ENCODE results near the gene GID4.

DNA sequence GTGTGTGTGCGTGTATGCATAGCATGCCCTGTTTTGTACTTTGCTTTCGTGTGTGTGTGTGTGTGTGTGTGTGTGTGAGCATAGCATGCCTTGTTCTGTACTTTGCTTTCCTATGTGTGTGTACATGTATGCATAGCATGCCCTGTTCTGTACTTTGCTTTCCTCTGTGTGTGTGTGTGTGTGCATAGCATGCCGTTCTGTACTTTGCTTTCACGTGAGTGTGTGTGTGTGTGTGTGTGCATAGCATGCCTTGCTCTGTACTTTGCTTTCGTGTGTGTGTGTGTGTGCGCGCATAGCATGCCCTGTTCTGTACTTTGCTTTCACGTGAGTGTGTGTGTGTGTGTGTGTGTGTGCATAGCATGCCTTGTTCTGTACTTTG, 39.2 kb upstream of the GID4 start:
- TF ChIP-seq SUZ12 (IDR thresholded peaks at IDR 0.05) = no peak
- TF ChIP-seq TARDBP (IDR thresholded peaks at IDR 0.05) = no peak
- no peak for TF ChIP-seq ZNF384 (IDR thresholded peaks at IDR 0.05)
- no peak for TF ChIP-seq PKNOX1 (IDR thresholded peaks at IDR 0.05)
- no peak for TF ChIP-seq FOXM1 (IDR thresholded peaks at IDR 0.05; ENCODE audit: borderline replicate concordance)
- TF ChIP-seq FOXK2 (IDR thresholded peaks at IDR 0.05) = no peak
- TF ChIP-seq CTBP1 (IDR thresholded peaks at IDR 0.05; ENCODE audit: borderline replicate concordance) = no peak
- no peak for TF ChIP-seq SP1 (IDR thresholded peaks at IDR 0.05)
- no peak for TF ChIP-seq L3MBTL2 (conservative IDR thresholded peaks at IDR 0.05)
- no peak for TF ChIP-seq BHLHE40 (IDR thresholded peaks at IDR 0.05; ENCODE audit: borderline replicate concordance)
- TF ChIP-seq HDGF (IDR thresholded peaks at IDR 0.05; ENCODE audit: borderline replicate concordance) = no peak

Measured in HEK293T (cell line).